ENCODE results near the gene SLIT3. TPM values are rescaled to one million over a fixed set of nuclear protein-coding genes. Genes with fewer than 3 reads are reported as not detected.

The SLIT3 gene
- total RNA-seq, 1 experiment from 2014 or later, result 0.92 TPM

GRCh38 chr5:169139480-169140050 lies 161.4 kb downstream of the SLIT3 start:
- Histone ChIP-seq H2BK5ac (ENCODE audit: insufficient read length, low read length) (no peak overlapping the region), H2AK5ac (ENCODE audit: insufficient read length, low read length) (no peak overlapping the region), H3K79me2 (ENCODE audit: insufficient read depth, low read length) (no peaks in the 10 kb centered on the region), H4K5ac (ENCODE audit: insufficient read length, low read depth, low read length) (no peak overlapping the region), H2BK15ac (ENCODE audit: low read depth, low read length) (no peak overlapping the region), H2BK120ac (ENCODE audit: low read depth, low read length, poor library complexity, severe bottlenecking) (no peak overlapping the region), H3K9me3 (ENCODE audit: control insufficient read depth, low read depth, low read length) (no peaks in the 10 kb centered on the region), H3T11ph (ENCODE audit: low read length) (no peak overlapping the region), H3K4me2 (ENCODE audit: insufficient read depth, insufficient read length, low read length) (no peak overlapping the region), H3K9ac (ENCODE audit: extremely low read depth, insufficient read length, low read length) (no peak overlapping the region), H2BK20ac (ENCODE audit: low read depth, low read length, poor library complexity, severe bottlenecking) (no peak overlapping the region), H3K56ac (ENCODE audit: insufficient read length, low read depth, low read length) (no peak overlapping the region), H3K4me1 (ENCODE audit: insufficient read depth, low read length) (no peaks in the 10 kb centered on the region), H3K14ac (ENCODE audit: insufficient read depth, low read length) (no peak overlapping the region), H4K20me1 (ENCODE audit: control insufficient read depth, insufficient read depth, insufficient read length) (no peaks in the 10 kb centered on the region), H4K8ac (replicated peaks; ENCODE audit: insufficient read length, low read depth, low read length) (no peak overlapping the region), H3K4ac (ENCODE audit: low read depth, low read length) (no peak overlapping the region), H2BK12ac (ENCODE audit: insufficient read length, low read depth, low read length) (no peak overlapping the region), H2AFZ (ENCODE audit: low read length) (no peak overlapping the region), H3K23me2 (ENCODE audit: insufficient read length, low read depth, low read length, poor library complexity, severe bottlenecking) (no peaks in the 10 kb centered on the region), H3K27me3 (ENCODE audit: insufficient read depth, low read length) (no peaks in the 10 kb centered on the region), H3K18ac (ENCODE audit: insufficient read length, low read depth, low read length) (no peak overlapping the region), H3K23ac (ENCODE audit: insufficient read length, low read depth, low read length) (no peak overlapping the region), H3K27ac (ENCODE audit: insufficient read length, low read depth, low read length) (no peak overlapping the region), H4K91ac (ENCODE audit: insufficient read length, low read depth, low read length) (no peak overlapping the region), H3K79me1 (ENCODE audit: insufficient read depth, low read depth, low read length, poor library complexity, severe bottlenecking) (no peaks in the 10 kb centered on the region)
- no peak overlapping the region for H3K27ac Mint-ChIP-seq
- H3K9me3 Mint-ChIP-seq, result no peaks in the 10 kb centered on the region
- no peak for DNase-seq
- peaks cover 2 to 6% of the 10 kb centered on the region in 2 experiments; a peak in 2 of 4 replicates for H3K4me1 Mint-ChIP-seq
- H3K4me3 Mint-ChIP-seq, result no peak overlapping the region
- H3K36me3 Mint-ChIP-seq (ENCODE audit: insufficient read depth in 1 of 3, low read depth in 3 of 3), result no peaks in the 10 kb centered on the region; a peak in 1 of 7 replicates
- H3K27me3 Mint-ChIP-seq (ENCODE audit: low read depth), result peaks cover 4% of the 10 kb centered on the region
- TF ChIP-seq CTCF (conservative IDR thresholded peaks at IDR 0.05), result no peak
- WGBS (ENCODE audit: extremely low coverage, insufficient read length, low lambda C conversion rate), result no CpG with 5 or more reads among the region's 6 CpGs
